Raji (cell line): Measurements from ENCODE around the gene ARMC9.

Experiments
- POLR2A ChIP-seq: IDR thresholded peaks from 2 replicates; pipeline ENCODE4 v1.6.1; 2011; ENCODE audit warnings: low read depth, low read length, control low read depth; ENCODE audit not compliant: insufficient read depth

The ARMC9 gene

DNA sequence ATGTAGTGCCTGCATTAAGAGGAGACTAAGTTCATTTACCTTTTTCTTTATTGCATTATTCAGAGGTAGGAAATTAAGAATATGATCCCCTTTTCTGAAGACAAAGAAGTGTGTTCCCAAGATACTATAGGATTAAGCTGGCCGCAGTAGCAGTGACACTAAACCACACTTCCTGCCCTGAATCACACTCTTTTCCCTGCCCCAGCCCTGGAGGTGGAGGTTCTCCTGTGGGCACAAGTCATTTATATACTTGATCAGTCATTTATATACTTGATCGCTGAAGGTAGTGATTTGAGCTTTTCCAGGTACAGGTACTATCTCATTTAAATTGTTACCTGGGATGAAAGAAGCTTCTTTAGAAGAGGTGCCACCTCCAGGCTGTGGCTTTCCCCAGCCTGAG lies 78.6 kb downstream of the ARMC9 start:
- no peak for TF ChIP-seq POLR2A

DNA sequence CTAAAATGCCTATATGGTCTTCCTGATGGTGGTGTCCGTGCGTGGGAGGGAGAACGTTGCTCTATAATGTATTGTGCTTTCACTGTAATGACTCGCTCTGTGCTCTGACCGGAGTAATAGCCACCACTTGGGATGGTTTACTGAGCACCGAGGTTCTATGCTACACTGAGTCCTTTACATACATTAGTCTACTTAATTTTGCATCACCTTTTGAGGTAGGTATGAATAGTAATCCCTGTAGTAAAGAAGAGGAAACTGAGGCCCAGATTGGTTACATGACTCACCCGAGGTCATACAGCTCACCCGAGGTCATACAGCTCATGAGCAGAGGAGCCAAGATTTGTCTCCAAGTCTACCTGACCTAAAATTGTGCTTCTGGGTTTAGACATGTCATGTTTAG lies 79.5 kb downstream of the ARMC9 start:
- TF ChIP-seq POLR2A = no peak

DNA sequence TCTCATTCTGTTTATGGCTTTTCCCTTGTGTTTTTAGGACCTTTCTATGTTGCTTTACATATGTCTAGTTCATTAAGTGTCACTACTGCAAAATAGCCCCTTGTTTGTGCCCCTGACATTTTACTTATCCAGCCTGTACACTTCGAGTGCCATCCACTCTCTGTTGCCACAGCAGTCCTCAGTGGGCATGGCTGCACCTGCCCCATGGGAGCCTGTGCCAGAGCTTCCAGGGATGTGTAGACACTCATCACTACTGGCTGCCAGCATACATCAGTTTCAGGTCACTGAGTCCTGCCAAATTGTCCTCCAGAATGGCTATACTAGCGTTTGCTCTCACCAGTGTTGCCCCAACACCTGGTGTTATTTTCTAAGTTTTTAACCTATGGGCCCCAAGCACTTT lies 80.4 kb downstream of the ARMC9 start:
- no peak for TF ChIP-seq POLR2A

DNA sequence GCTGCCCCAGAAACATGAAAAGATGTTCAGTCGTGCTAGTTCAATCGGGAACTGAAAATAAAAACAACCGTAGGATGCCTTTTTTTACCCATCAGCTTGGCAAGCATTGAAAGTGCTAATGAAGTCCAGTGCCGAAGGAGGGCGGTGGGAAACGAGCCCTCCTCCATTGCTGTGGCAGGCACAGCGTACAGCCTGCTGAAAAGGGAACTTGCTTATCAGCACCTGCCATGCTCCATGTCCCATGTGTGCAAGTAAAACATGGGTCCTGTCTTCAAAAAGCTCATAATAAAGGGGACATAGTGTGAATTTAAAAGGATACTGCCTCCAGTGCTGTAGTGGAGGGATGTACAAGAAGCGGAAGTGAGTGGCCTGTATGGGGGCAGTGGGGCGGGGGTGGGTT lies 82.4 kb downstream of the ARMC9 start:
- no peak for TF ChIP-seq POLR2A

DNA sequence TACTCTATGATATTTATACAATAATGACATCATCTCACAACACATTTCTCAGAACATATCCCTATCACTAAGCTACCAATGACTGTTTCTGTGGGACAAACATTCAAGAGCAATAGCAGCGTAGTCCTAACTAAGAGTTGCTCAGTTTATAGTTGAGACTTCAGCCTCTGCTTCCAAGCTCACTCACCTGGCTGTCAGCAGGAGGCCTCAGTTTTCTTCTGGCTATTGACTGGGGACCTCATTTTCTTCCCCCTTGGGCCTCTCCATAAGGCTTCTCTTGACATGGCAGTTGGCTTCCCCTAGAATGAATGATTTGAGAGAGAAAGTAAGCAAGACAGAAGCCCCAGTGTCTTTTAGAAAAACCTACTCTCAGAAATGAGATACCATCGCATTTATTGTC lies 85.9 kb downstream of the ARMC9 start:
- no peak for TF ChIP-seq POLR2A

DNA sequence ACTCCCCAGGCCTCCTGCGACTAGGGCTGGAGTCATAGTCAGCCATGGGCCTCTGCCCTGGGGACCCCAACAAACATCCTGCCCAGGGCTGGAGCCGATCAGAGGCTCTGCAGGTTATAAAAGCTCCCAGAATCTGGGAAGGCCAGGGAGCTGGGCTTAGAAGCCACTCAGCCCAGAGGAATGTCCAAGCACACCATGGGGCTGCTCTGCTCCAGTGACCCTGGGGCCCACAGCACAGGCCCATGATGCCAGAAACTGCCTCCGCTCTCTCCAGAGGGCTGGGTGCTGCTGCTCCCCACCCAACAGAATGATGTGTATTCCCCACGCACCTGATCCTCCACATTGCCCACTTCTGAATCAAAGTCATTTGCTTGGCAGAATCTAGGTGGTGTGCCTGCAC lies 88.5 kb downstream of the ARMC9 start:
- no peak for TF ChIP-seq POLR2A

DNA sequence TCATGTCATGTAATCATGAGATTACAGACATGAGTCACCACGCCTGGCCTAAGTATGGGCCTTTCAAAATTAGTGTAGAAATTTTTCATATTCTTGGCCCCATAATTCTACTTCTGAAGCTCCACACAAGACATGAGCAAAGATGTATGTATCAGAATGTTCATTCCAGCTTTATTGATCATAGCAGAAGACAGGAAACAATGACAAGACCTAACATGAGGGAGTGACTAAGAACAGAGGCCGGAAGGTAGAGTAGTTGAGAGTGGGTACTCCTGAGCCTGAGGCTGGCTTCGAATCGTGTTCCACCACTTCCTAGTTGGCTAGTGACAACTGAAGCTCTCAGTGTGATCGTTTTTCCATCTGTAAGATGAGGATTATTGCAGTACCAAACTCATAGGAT lies 89.3 kb downstream of the ARMC9 start:
- no peak for TF ChIP-seq POLR2A

DNA sequence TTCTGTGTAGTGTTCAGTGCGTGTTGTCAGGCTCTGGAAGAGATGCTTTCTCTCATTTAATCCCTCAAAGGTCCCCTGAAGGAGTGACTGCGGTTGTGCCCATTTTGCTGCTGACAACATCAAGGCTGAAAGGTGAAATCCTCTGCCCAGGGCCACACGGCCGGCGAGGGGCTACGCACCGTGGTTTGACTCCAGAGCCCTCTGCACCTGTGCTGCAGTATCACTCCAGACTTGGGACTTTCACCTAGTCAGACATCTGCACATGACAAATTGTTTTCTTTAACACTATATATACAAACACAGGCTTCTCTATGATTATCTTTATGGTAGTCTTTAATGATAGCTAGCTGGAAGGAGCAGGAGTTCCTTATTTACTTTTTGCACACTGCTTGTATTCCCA lies 90.2 kb downstream of the ARMC9 start:
- TF ChIP-seq POLR2A = no peak

DNA sequence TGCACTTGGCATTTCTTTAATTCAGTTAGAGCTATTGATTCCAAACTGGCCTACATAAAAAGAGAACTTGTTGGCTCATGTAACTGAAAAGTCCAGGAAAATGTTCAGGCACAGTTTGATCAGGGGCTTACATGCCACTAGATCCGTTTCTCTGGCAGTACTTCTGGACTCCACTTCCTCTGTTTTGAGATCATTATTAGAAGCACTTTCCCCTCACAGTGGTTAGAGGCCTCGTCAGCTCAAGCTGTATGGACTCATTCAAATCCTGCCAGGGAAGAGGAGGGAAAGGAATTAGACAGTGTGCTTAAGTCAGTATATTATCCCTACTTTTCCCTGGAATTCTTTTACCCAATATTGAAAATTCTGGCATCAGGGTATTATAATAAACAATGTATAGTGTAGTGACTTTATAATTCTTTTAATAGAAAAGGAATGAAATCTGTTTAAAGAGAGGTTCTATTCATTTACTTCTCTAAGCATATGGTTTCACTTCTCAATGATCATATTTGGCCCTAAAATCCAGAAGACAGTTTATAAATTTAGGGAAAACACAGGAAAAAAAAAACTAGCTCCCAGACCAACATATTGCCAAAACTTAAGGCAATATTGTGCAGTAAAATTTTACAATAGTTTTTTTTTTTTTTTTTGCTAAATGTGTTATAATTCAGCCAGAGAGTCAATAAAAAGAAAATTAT lies 92.0 kb downstream of the ARMC9 start:
- TF ChIP-seq POLR2A = no peak

DNA sequence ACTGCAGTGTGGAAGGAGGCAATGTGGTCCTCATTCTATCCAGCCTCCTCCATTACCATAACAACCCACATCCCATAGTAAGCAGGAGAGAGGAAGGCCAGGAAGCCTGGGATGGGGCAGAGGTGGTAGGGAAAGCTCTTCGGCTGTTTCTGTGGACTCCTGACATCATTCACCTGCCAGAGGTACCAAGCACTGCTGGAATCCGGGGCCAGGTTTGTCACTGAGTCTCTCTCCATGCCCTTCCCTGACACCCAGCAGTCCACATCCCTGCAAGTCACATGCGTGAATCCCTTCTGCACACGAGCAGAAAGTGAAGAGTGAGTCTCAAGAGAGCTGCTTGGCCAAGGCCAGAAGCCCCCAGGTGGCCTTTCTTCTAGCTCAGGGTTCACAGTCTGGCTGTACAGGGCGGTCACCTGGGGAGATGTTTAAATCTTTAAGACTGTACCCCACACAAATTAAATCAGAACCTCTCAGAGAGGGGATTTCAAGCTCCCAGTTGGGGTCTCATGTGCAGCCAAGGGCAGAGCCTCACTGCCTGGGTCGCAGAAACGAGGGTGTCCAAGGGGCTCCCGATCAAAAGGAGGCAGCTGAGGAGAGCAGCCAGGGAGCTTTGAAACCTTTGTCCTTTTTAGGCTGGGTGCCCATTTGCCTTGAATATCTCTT lies 94.2 kb downstream of the ARMC9 start:
- TF ChIP-seq POLR2A = no peak

DNA sequence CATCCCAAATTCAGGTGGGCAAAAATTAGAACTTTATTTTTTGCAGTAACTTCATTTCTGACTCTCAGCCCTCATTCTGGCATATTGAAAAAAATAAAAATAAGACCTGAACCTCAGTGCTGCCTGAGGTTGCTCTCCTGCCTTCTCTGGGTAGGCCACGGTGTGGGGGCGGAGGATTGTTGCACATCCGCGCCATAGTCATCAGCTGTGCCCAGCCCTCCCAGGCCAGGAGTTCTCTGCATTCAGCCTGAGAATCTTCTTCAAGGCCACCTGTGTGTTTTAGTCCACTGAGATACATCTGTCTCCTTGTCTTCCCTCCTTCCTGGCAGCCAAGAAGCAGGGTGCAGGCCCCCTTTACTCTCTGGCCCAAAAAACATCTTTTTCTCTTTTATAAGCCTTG lies 94.7 kb downstream of the ARMC9 start:
- TF ChIP-seq POLR2A = no peak

DNA sequence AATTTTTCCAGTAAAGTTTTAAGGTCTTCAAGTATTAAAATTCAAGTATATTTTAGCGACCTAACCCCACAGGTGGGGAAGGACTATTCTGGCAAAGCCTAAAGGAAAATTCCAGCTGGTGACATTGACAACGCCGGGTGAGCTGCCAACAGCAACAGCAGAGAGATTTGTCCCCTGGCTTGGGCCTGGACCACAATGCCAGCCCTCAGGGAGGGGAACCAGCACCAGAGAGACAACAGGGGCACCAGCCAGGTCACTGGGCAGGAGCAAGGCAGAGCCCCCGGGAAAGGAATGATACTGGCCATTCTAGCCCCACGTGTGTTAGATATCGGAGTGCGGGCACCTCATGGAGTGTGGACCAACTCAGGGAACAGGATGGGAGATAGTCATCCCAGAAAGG lies 95.7 kb downstream of the ARMC9 start:
- TF ChIP-seq POLR2A = no peak

DNA sequence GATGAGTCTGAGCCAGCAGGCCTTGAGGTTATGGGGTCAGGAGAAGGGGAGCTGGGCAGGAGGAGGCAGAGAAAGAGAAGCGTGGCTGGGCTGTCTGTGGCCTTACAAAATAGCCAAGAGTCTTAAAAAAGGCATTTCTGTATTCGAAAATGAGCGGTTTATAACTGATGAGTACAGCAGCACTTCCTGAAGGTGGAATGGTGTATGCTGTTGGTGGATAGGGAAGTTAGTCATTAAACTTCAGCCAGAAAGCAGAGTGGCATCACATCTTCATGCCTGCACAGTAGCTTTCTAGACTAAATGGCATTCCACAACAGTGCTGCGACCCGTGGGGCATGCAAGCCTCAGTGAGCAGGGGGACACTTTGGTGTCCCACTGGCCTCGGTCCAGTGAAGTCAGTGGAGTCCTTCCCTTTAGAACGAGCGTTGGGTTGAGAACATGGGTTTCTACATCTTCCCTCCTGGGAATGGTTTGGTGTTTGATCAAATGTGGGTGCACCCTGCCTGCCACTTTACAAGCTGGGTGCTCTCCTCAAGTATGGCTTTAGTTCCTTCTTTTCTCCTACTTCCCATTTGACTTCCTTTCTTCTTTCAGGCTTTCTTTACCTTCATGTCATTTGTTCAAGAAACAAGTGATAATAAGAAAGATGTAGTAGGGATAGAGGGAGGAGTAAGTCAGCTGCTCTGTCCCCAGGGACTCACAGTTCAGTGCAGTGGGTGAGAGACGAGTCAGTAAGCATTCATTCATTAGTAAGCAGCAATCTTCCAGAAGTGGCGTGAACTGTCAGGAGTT lies 96.3 kb downstream of the ARMC9 start:
- no peak for TF ChIP-seq POLR2A

DNA sequence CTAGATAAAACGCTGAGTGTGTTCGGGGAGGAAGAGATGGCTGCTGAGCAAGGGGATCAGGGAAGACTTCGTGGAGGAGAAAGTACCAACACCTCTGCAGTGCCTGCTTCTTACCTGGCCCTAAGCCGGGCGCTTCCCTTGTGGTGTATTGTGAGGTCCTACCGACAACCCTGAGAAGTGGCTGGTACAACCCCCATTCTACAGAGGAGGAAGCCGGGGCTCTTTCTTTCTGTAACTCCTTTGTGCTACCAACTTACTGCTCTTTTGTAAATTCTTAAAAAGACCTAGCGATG lies 96.9 kb downstream of the ARMC9 start:
- TF ChIP-seq POLR2A = no peak

DNA sequence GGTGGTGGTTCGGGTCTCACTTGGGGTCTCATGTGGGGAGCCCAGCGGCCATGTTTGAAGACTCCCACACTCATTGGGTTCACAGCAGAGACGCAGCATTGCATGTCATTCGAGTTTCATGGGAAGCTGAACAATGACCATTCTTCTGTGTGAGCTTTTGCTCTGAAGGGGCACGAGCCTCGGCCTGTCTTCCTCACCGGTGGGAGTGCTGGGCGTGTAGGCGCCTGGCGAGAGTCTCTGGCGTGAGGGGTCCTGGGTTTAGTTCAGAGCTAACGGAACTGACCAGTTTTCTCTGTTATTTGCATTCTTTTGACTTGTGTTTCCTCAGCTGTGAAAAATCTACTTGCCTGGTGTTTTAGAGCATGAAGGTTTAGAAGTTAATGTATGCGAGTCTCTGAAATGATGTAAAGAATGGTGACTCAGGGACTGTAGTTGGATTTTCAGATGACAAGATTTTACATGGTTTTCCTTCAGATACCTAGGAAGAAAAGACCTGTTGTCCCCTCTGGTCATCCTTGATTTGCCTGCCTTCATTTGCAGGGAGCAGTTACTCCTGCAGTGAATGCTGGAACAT lies 98.1 kb downstream of the ARMC9 start:
- TF ChIP-seq POLR2A = no peak

DNA sequence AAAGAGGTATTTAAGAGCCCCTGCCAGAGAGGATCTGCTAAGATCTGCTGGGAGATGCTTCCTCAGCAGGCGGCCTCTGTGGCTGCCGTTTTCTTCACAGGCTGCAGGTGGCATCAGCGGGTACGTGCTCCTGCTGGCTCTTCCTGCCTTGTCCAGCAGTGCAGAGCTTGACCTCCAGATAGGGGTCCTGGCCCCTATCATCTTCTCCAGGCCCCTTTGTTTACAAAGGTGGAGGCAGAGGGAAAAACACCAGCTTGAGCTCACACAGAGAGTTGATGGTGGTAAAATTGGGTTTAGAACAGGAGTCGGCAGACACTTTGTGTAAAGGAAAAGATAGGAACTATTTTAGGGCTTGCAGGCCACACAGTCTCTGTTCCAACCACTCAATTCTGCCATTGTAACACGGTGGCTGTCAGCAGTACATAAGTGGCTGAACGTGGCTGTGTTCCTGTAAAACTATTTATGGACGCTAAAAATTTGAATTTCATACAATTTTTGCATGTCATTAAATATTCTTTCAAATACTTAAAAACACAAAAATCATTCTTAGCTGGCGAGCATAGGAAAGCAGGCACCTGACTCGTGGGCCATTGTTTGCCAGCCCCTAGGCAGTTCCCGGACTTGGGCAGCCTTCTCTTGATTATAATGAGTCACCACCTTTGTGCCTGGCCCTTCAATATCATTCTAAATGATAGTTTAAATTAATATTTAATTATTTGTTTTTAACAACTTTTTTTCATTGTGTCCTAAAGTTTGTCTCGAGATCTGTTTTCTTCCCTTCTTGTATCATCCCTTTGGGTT lies 98.9 kb downstream of the ARMC9 start:
- no peak for TF ChIP-seq POLR2A

DNA sequence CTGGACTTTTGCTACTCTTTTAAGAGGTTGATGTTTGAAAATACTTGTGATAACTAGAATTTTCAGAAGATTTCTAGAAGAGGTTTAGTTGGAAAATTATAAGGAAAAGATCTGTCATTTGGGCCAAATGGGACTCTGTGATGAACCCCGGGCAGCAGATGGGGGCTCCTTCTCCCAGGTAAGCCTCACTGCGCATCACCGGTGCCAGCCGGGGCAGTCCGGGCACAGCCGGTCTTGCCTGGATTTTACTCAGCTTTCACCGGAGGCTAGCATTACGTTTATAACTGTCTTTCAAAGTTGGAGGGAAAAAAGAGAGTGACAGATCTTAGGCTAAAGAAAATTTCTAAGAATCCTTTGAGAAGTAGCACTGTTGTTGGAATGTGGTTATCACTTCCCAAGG lies 99.7 kb downstream of the ARMC9 start:
- TF ChIP-seq POLR2A = no peak
